ENCODE results near the gene PDCD4.

Gene PDCD4

DNA sequence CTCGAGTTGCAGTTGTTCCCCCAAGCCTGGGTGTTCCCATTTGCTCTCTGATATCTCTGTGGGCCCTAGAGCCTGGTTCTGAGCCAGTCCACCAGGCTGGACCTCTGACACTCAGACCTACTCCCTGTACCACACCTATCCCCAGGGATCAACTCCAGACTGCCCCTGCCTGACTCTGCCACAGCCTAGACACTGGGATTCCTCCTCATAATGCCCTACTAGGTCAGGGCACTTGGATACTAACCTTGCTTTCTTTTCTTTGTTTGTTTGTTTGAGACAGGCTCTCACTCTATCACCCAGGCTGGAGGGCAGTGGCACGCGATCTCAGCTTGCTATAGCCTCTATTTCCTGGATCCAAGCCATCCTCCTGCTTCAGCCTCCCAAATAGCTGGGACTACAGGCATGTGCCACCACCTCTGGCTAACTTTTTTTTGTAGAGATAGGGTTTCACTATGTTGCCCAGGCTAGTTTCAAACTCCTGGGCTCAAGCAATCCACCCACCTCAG lies 30.8 kb upstream of the PDCD4 start:
- intact Hi-C loops (cut with DNase I), result no loop called here

GRCh38 chr10:110841767-110842267 lies 29.9 kb upstream of the PDCD4 start:
- intact Hi-C loops (cut with DNase I), result no loop called here
- no peak for DNase-seq

More for the DNA sequence above, 30.8 kb upstream of the PDCD4 start:
- no peak for DNase-seq

GRCh38 chr10:110842326-110842904 lies 29.3 kb upstream of the PDCD4 start:
- intact Hi-C loops (cut with DNase I), result no loop called here
- DNase-seq, result no peak

GRCh38 chr10:110843031-110843430 lies 28.7 kb upstream of the PDCD4 start:
- intact Hi-C loops (cut with DNase I), result no loop called here
- peak in 1 of 42 donors; percentile 6 for DNase-seq

GRCh38 chr10:110843796-110844616 lies 27.7 kb upstream of the PDCD4 start:
- no peak for DNase-seq
- intact Hi-C loops (cut with DNase I), result no loop called here

DNA sequence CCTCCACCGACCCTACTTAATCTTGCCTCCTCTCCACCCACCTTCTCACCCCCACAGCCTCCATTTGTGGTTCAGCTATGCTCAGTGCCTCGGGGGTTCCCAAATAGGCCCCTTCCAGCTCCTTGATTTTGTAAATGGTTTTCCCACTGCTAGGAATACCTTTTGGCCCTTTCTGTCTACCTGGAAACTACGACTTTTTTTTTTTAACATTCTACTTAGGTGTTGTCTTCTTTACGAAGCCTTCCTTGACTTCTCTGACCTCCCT lies 27.2 kb upstream of the PDCD4 start:
- intact Hi-C loops (cut with DNase I), result no loop called here
- DNase-seq, result no peak

DNA sequence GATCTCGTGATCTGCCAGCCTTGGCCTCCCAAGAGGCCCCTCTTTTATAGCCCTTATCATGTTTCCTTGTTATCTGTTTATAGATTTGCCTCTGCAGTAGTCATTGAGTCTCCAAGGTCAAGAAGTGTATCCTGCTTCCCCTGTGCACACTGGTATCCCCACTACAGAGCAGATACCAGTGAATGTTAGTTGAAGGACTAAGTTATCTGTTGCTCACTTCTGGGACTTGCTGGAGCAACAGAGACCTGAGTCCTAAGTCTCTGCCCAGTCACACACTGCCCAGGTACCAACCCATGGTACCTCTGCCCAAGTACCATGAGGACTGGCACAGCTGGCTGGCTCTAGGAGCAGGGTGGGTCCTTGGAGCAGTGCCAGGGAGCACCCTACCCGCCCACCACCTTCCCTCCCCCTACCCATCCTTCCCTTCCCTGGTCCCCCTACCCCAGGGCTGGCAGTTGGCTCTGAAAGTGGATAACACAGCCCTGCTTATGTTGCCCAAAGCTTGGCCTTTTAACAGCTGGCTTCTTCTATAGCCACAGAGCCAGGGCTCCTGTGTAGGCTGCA lies 26.5 kb upstream of the PDCD4 start:
- intact Hi-C loops (cut with DNase I), result no loop called here
- no peak for DNase-seq

DNA sequence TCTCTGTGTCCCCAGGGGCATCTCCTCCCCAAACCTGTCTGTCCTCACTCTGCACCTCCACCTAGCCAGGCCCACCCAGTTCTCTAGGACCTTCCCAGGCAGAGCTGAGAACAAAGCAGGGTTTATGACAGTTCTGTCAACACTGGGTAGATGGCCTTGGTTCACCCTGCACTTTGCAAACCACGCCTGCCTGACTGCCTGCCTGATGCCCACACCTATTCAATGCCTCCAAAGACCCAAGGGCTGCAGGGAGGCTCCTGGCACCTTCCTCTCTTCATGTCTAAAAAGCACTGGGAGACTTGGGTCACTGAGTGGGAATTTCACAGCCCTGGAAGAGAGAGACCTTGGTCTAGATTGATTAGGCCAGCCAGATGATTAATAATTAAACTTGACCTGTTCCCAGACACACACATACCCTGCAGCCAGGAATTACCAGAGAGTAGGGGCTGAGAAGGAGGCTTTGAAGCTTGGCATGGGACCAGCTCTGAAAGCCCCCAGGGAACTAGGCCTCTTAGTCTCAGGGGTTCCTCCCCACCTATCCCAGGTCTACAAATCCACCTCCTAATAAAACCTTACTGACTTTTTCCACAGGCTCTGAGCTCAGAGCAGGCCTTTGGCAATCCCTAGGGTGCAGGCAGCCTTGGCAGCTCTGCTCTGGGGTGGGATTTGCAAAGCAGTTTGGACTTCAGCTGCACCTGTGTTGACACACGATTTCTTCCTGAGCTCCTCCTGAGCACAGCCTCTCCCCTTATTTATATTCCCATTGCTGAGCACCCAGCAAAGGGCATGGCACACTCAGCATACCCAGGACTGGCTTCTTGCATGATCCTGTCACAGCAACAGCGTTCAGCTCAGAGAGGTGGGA lies 25.7 kb upstream of the PDCD4 start:
- DNase-seq, result no peak
- intact Hi-C loops (cut with DNase I), result no loop called here

DNA sequence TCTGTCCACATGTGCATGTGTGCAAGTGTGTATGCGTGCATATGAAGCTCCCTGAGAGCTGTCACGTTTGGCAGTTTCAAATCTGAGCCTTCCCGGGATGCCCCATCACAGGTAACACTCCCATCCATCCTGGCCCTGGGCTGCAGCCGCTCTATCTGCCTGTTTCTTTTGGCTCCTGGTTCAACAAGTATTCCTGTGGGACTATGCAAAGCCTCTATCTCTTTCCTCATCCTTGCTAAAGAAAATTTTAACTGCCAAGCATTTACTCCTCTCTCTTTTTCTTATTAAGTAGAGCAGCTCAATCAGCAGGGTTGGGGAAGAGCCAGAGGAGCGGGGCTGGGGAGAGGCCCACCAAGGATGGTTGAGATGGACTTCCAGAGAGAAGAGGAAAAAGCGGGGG lies 24.4 kb upstream of the PDCD4 start:
- intact Hi-C loops (cut with DNase I), result no loop called here
- no peak for DNase-seq

DNA sequence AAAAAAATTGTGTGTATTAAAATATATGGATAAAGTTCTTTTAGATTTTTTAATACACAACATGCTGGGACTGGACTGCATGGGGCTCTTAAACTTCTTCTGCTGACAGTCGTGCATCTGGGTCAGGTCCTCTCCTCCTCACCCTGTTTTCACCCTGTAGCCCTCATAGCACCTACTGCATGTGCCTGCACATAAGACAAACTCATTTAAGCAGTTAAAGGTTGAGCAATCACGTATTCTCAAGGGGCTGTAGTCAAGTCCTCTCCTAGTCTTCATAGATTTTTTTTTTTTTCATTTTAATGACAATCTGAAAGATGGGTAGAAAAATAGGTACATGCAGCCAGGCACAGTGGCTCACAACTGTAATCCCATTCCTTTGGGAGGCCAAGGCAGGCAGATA lies 23.6 kb upstream of the PDCD4 start:
- intact Hi-C loops (cut with DNase I), result no loop called here
- no peak for DNase-seq

DNA sequence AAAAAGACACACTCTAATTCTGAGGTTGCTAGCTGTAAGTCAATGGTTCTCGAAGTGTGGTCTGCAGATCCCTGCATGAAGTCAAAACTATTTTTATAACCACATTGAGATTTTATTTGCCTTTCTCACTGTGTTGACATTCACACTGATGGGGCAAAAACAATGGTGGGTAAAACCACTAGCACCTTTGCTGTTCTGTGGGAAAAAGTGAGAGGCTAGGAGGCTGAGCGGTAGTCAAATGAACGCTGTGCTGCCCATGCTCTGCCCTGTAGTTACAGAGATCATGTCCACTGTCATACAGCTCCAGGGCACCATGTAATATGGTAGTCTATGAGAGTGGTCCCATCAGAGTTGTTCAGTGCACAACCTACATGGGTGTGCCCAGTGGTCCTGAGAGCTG lies 21.6 kb upstream of the PDCD4 start:
- DNase-seq, result no peak
- intact Hi-C loops (cut with DNase I), result no loop called here

DNA sequence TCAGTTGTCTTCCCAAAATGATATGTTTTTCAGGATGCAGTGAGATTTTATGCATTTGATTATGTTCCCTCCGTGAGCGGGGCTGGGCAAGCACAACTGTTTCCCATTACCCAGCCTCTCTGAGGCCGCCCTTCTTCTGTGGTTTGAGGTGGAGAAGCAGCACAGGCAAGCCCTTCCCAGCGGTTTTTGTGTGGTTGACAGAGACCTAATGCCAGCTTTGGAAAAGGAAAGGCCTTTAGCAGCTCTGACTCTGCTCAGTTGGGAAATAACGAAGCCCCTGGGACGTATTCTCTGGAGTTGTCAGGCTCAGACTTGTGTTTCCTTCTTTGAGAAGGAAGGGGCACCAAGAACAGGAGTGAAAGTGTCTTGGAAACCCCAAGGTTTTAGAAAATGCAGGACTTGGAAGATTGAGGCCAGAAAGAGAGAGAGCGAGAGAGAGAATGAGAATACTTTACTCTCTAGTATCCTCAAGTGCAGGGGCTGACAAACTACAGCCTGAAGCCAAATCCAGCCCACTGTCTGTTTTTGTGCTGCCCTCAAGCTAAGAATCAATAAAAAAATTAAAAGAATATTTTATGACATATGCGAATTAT lies 20.6 kb upstream of the PDCD4 start:
- DNase-seq, result peak in 1 of 42 donors; percentile 40
- intact Hi-C loops (cut with DNase I), result no loop called here

DNA sequence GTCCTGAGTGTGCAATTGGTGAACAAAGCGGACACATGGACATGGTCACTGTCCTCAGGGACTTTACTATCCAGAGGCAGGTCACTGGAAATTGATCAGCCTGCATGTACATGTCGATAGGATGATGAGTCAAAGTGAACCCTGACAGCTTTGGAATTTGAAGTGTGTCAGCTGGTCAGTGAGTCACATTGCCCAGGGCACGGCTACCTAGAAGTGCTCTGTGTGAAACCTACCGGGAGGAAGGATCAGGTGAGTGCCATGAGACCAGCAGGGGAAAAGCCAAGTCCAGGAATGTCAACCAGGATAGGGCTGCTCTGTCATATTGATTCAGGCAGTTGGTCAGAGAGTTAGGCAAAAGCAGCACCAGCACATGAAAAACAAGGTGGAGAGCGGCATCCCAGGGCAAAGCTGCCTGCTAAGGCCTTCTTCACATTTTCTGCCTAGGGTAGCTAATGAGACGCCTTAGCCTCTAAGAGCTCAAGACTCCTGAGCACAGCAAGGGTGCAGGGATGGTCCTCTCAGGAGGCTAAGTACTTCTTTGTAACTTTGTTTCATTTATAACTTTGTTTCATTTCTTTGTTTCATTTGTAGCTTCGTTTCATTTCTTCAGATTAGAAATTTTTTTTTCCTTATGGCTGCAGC lies 19.4 kb upstream of the PDCD4 start:
- intact Hi-C loops (cut with DNase I), result no loop called here
- peak in 2 of 42 donors; percentile 3 to 27 for DNase-seq

DNA sequence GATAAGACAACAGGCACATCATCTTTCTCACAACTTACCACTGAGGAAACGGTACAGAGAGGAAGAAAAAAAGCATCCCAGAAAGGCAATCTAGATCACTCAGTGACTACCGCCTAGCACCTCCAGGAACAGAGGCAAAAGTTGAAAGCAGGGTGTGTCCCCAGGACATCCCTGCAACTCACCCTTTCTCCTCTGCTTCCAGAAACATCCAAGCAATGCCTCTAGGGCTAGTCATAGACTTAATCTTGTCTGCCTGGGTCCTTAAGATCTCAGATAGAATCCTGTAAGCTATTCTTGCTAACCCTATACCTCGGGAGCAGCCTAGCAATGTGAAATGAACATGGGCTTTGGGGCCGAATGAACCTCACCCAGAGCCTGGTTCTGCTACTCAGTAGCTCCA lies 18.8 kb upstream of the PDCD4 start:
- intact Hi-C loops (cut with DNase I), result no loop called here

DNA sequence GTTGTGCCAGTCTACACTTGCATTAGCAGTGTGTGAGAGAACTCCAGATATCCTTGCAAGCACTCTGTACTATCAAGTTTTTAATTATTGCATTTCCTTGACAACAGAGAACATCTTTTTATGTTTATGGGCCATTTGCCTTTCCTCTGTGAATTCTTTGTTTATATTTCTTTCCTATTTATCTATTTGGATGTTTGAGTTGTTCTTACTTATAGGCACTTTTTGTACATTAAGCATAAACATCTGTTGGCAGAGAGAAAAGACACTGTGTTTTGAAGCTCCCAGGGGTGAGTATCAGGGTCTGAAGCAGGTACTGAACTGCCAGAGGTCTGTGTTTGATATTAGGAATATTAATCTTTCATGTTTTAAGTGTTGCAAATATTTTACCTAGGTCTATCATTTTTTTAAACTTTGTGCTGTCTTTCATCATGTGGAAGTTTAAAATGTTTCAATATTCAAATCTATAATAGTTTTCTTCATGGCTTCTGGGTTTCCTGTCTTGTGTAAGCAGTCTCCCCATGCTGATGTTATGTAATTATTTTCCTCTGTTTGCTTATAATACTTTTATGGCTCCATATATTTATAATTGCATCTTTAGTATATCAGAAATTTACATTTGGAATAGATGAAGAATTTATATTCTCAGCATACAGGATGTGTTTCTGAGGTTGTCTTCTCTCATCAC lies 17.7 kb upstream of the PDCD4 start:
- no peak for DNase-seq
- intact Hi-C loops (cut with DNase I), result no loop called here

More for the DNA sequence above, 18.8 kb upstream of the PDCD4 start:
- DNase-seq, result peak in 2 of 42 donors; percentile 1 to 10

- DNase-seq, result peak in 27 of 42 donors; percentile 8 to 73 (median 44)
- intact Hi-C loops (cut with DNase I), result no loop called here
Measured at GRCh38 chr10:110857265-110858171, 14.2 kb upstream of the PDCD4 start.

All from head of caudate nucleus (tissue), 42 donors.